SK-N-MC (cell line): ENCODE measurements around the gene RELL2.

Source experiments
- DNase-seq: peaks from one replicate; pipeline ENCODE4 v3.0.0-alpha.2; 2011; ENCODE audit warnings: low read depth, low spot score
- H3K27ac ChIP-seq: fragments of 200-600 bp; sonication (generic); 2 replicates; pipeline ENCODE4 v1.5.1; 2016; ENCODE audit warnings: mixed run types
- H3K36me3 ChIP-seq: fragments of 200-600 bp; sonication (generic); 2 replicates; pipeline ENCODE4 v1.6.1; 2017; ENCODE audit warnings: antibody characterized with exemption, low read length, mixed read lengths; ENCODE audit not compliant: insufficient read depth
- H3K4me3 ChIP-seq: fragments of 200-600 bp; sonication (generic); 2 replicates; pipeline ENCODE4 v1.5.1; 2016
- H3K9ac ChIP-seq: fragments of 200-600 bp; sonication (generic); 2 replicates; pipeline ENCODE4 v1.8.0; 2017; ENCODE audit warnings: mixed run types, mixed read lengths; ENCODE audit not compliant: insufficient read length
- H3K9me3 ChIP-seq: fragments of 200-600 bp; sonication (generic); 2 replicates; pipeline ENCODE4 v1.6.1; 2017; ENCODE audit warnings: low read depth, mild to moderate bottlenecking, antibody characterized with exemption, low read length, moderate library complexity, mixed read lengths
- EZH2 ChIP-seq: fragments of 200-600 bp; sonication (generic); IDR thresholded peaks from one replicate; pipeline ENCODE4 v1.6.1; 2017; ENCODE audit warnings: antibody characterized with exemption
- FOXP2 ChIP-seq: optimal IDR thresholded peaks from 2 replicates; pipeline ENCODE3; 2011; ENCODE audit warnings: mild to moderate bottlenecking, moderate library complexity; ENCODE audit not compliant: insufficient read depth; ENCODE audit errors: extremely low read length, control extremely low read depth
- POLR2AphosphoS5 ChIP-seq: IDR thresholded peaks from 2 replicates; pipeline ENCODE4 v1.6.1; 2012; ENCODE audit warnings: mild to moderate bottlenecking, low read depth, low read length, borderline replicate concordance

RELL2 gene

DNA sequence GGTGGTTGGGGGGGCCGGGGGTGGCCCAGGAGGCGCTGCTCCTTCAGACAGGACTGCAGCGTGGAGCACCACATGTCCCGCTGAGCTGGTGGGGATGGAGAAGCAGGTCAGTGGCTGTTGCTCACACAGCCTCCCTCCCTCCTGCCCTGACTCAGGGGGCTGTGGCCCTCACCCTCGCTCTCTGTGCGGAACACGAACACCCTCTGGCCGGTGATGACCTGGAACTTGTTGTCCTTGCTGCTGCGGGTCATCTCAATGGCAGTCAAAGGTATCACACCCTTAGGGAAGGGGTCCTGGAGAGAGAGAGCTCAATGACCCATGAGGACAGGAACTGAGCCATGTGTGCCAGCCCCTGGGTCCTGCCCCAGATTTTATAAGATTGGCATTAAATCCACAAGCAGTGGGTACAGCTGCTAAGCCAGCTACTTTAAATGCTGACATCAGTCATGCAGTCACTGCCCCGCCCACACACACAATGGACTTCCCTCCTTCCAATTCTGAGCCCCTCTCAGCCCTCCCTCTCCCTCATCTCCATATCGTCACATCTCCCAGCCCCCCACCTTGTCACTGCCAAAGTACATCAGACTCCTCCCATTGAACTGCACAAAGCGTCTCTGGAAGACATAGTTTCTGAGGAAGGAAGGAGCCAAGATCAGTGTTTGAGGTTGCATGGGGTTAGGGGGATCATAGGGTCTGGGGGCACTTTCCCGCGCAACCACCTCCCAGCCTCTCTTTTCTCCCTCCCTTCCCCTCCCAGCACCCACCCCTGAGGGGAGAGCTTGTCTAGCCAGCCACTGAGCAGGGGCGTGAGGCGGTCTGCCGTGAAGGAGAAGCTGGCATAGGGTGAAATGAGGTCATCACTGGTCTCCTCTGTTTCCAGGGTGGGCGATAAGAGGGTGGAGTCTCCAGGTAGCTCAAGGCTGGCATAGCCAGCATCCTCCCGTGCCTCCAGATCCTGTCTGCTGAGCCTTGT is 36.3 kb downstream of the RELL2 start:
- H3K4me3 ChIP-seq: no peak overlapping the region
- DNase-seq: no peak
- no peaks in the 10 kb centered on the region for H3K36me3 ChIP-seq
- no peak overlapping the region for H3K27ac ChIP-seq
- TF ChIP-seq POLR2AphosphoS5: no peak
- TF ChIP-seq EZH2: no peak
- no peak for TF ChIP-seq FOXP2
- no peak overlapping the region for H3K9ac ChIP-seq
- no peaks in the 10 kb centered on the region for H3K9me3 ChIP-seq

- H3K9ac ChIP-seq: no peak overlapping the region
- TF ChIP-seq EZH2 (no peak), FOXP2 (no peak), POLR2AphosphoS5 (no peak)
- H3K9me3 ChIP-seq: no peaks in the 10 kb centered on the region
- no peaks in the 10 kb centered on the region for H3K36me3 ChIP-seq
- no peak for DNase-seq
- no peak overlapping the region for H3K4me3 ChIP-seq
- H3K27ac ChIP-seq: no peak overlapping the region
Measured at GRCh38 chr5:141674747-141675146, 38.0 kb downstream of the RELL2 start.

DNA sequence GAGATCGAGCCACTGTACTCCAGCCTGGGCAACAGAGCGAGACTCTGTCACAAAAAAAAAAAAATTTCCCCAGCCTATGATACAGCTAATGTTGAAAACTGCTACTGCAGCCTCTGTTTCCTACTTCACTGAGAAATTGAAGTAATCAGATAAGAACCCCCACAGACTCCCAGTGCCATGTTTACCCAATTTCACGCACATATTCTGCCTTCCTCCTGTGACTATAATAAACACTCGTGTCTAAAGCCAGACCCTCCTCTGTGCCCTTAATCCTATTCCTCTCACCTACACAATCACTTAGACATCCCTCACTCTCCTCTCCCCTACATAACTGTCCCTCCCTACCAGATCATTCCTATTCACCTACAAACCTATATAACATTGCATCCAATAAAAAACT is 38.9 kb downstream of the RELL2 start:
- no peaks in the 10 kb centered on the region for H3K36me3 ChIP-seq
- TF ChIP-seq FOXP2: no peak
- no peak for TF ChIP-seq EZH2
- TF ChIP-seq POLR2AphosphoS5: no peak

DNA sequence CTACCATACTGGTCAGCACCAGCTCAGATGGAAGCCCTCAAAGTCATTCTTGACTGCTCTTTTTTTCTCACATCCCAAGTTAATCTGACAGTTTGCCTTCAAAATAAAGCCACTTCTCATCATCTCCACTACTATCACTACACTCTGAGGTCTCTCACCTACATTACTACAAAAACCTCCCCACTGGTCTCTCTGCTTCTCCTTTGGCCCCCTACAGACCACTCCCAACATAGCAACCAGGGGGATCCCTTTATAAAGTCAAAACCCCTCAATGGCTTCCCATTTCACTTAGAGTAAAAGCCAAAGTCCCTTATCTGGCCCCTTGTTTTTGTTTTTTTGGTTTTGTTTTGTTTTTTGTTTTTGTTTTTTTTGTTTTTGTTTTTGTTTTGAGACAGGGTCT is 40.6 kb downstream of the RELL2 start:
- Histone ChIP-seq H3K4me3 (no peak overlapping the region), H3K9ac (no peak overlapping the region), H3K9me3 (no peaks in the 10 kb centered on the region), H3K36me3 (no peaks in the 10 kb centered on the region), H3K27ac (no peak overlapping the region)
- no peak for DNase-seq
- TF ChIP-seq EZH2 (no peak), POLR2AphosphoS5 (no peak), FOXP2 (no peak)

More for the DNA sequence above, 38.9 kb downstream of the RELL2 start:
- Histone ChIP-seq H3K9me3 (no peaks in the 10 kb centered on the region), H3K9ac (no peak overlapping the region), H3K4me3 (no peak overlapping the region), H3K27ac (no peak overlapping the region)
- DNase-seq: no peak

GRCh38 chr5:141680178-141680577 is 43.4 kb downstream of the RELL2 start:
- TF ChIP-seq POLR2AphosphoS5 (no peak), FOXP2 (no peak), EZH2 (no peak)
- no peaks in the 10 kb centered on the region for H3K36me3 ChIP-seq
- no peak overlapping the region for H3K27ac ChIP-seq
- no peaks in the 10 kb centered on the region for H3K9me3 ChIP-seq
- H3K9ac ChIP-seq: no peak overlapping the region
- H3K4me3 ChIP-seq: no peak overlapping the region
- DNase-seq: no peak

- no peak for DNase-seq
Measured at GRCh38 chr5:141680751-141681201, 44.0 kb downstream of the RELL2 start.

GRCh38 chr5:141681295-141681694 is 44.5 kb downstream of the RELL2 start:
- TF ChIP-seq FOXP2: no peak
- TF ChIP-seq POLR2AphosphoS5: no peak
- no peak for TF ChIP-seq EZH2
- Histone ChIP-seq H3K4me3 (no peak overlapping the region), H3K36me3 (no peaks in the 10 kb centered on the region), H3K9ac (no peak overlapping the region), H3K27ac (no peak overlapping the region), H3K9me3 (no peaks in the 10 kb centered on the region)
- DNase-seq: no peak

More at GRCh38 chr5:141680751-141681201, 44.0 kb downstream of the RELL2 start:
- no peaks in the 10 kb centered on the region for H3K9me3 ChIP-seq
- no peak overlapping the region for H3K27ac ChIP-seq
- no peak for TF ChIP-seq EZH2
- TF ChIP-seq FOXP2: no peak
- no peak for TF ChIP-seq POLR2AphosphoS5
- H3K36me3 ChIP-seq: no peaks in the 10 kb centered on the region
- H3K4me3 ChIP-seq: no peak overlapping the region
- H3K9ac ChIP-seq: no peak overlapping the region

GRCh38 chr5:141681695-141682641 is 45.2 kb downstream of the RELL2 start, which contains the start of gene ARAP3:
TSS of gene ARAP3 (minus strand) at chr5:141682230. CDS start at chr5:141680486, 1,744 bp downstream.
- H3K4me3 ChIP-seq: no peak within 1 kb of the TSS
- H3K9ac ChIP-seq: no peak within 1 kb of the TSS
- no peak for DNase-seq
- H3K36me3 ChIP-seq: no peaks in the 10 kb centered on the region
- TF ChIP-seq FOXP2 (no peak), EZH2 (no peak), POLR2AphosphoS5 (no peak)
- H3K9me3 ChIP-seq: no peaks in the 10 kb centered on the region
- no peak within 1 kb of the TSS for H3K27ac ChIP-seq
